SU-DHL-6 (cell line): Measurements from ENCODE around the gene ABHD17B.
"Not testable (repeated sequence)": the region's sequence is repeated elsewhere in the genome, so short reads cannot be mapped to it uniquely, and the experiment has no call there.

ENCODE experiments used
- EZH2phosphoT487 ChIP-seq: fragments of 200-600 bp; sonication (generic), shearing (Covaris generic); conservative IDR thresholded peaks from 2 replicates; pipeline ENCODE4 v1.6.1; 2018; ENCODE audit warnings: mild to moderate bottlenecking, antibody characterized with exemption, low read length, moderate library complexity, mixed read lengths
- TF ChIP-seq, protein P1 (sequence below): fragments of 200-600 bp; sonication (generic); IDR thresholded peaks from one replicate; pipeline ENCODE4 v1.5.1; 2017; ENCODE audit warnings: antibody characterized with exemption, mild to moderate bottlenecking, low read length, moderate library complexity; ENCODE audit not compliant: insufficient read depth, poor library complexity, severe bottlenecking

GRCh38 chr9:71954652-71955051 lies 43.7 kb upstream of the ABHD17B start:
- TF ChIP-seq, protein P1, sequence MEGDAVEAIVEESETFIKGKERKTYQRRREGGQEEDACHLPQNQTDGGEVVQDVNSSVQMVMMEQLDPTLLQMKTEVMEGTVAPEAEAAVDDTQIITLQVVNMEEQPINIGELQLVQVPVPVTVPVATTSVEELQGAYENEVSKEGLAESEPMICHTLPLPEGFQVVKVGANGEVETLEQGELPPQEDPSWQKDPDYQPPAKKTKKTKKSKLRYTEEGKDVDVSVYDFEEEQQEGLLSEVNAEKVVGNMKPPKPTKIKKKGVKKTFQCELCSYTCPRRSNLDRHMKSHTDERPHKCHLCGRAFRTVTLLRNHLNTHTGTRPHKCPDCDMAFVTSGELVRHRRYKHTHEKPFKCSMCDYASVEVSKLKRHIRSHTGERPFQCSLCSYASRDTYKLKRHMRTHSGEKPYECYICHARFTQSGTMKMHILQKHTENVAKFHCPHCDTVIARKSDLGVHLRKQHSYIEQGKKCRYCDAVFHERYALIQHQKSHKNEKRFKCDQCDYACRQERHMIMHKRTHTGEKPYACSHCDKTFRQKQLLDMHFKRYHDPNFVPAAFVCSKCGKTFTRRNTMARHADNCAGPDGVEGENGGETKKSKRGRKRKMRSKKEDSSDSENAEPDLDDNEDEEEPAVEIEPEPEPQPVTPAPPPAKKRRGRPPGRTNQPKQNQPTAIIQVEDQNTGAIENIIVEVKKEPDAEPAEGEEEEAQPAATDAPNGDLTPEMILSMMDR: not testable (repeated sequence)
- not testable (repeated sequence) for TF ChIP-seq EZH2phosphoT487
